22Rv1 (cell line): ENCODE results near the gene ZFAND2B.

ENCODE experiments used
- H3K27ac ChIP-seq: fragments of 450-650 bp; 2 replicates; pipeline ENCODE4 v1.5.1; 2017
- ZFX ChIP-seq: fragments of 450-650 bp; IDR thresholded peaks from 2 replicates; pipeline ENCODE4 v1.6.1; 2017; ENCODE audit warnings: antibody characterized with exemption, borderline replicate concordance
- TF ChIP-seq, protein P1 (sequence below): fragments of 450-650 bp; IDR thresholded peaks from 2 replicates; pipeline ENCODE4 v1.5.1; 2017; ENCODE audit warnings: mild to moderate bottlenecking

ZFAND2B gene

DNA sequence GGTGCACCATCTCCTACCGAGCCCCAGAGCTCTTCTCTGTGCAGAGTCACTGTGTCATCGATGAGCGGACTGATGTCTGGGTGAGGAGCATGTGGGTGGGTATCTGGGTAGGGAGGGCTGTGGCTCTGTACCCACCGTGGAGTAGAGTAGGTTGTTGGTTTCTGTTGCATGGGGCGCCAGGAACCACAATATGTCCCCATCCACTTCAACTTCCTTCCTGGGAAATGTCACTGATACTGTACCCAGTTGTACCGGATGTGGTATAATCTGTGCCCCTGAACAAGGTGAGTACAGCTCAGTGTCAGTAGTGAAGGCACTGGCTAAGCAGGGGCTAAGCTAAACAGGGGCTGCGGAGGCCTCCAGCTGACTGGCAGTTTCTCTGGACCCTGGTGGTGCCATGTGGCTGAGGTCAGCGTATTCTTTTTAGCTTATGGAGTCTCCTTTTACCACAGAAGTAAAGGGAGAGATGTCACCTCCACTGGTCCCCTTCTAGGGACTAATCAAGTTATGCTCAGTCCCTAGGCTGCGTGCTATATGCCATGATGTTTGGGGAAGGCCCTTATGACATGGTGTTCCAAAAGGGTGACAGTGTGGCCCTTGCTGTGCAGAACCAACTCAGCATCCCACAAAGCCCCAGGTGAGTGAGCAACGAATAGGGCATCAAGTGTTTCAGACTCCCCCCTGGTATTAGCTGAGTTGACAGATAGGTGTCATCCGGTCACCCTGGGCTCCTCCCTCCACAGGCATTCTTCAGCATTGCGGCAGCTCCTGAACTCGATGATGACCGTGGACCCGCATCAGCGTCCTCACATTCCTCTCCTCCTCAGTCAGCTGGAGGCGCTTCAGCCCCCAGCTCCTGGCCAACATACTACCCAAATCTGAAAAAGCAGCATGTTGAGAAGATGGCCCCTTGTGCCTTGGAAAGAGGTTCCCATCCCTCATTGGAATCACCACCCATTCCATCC, 41.4 kb downstream of the ZFAND2B start:
- TF ChIP-seq, protein P1, sequence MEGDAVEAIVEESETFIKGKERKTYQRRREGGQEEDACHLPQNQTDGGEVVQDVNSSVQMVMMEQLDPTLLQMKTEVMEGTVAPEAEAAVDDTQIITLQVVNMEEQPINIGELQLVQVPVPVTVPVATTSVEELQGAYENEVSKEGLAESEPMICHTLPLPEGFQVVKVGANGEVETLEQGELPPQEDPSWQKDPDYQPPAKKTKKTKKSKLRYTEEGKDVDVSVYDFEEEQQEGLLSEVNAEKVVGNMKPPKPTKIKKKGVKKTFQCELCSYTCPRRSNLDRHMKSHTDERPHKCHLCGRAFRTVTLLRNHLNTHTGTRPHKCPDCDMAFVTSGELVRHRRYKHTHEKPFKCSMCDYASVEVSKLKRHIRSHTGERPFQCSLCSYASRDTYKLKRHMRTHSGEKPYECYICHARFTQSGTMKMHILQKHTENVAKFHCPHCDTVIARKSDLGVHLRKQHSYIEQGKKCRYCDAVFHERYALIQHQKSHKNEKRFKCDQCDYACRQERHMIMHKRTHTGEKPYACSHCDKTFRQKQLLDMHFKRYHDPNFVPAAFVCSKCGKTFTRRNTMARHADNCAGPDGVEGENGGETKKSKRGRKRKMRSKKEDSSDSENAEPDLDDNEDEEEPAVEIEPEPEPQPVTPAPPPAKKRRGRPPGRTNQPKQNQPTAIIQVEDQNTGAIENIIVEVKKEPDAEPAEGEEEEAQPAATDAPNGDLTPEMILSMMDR = no peak
- TF ChIP-seq ZFX = no peak
- peak overlapping the region; percentile 97 for H3K27ac ChIP-seq

DNA sequence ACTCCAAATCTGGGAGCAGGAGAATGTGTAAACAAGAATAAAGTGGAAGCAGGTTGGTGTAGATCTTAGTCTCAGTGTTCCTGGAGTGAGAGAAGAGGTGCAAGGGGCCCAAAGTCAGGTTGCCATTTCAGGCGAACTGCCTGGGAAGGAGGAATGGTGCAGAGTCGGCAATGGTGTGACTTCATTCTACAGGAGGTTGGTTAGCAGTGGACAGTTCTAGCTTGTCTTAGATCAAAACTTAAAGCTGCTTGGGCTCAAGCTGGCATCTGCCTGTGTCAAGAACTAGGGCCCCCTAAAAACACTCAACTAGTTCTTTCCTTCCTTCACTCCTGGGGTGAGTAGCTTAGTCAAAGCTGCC, 42.2 kb downstream of the ZFAND2B start:
- TF ChIP-seq, protein P1 = no peak
- TF ChIP-seq ZFX = no peak
- H3K27ac ChIP-seq = peak overlapping the region; percentile 97

DNA sequence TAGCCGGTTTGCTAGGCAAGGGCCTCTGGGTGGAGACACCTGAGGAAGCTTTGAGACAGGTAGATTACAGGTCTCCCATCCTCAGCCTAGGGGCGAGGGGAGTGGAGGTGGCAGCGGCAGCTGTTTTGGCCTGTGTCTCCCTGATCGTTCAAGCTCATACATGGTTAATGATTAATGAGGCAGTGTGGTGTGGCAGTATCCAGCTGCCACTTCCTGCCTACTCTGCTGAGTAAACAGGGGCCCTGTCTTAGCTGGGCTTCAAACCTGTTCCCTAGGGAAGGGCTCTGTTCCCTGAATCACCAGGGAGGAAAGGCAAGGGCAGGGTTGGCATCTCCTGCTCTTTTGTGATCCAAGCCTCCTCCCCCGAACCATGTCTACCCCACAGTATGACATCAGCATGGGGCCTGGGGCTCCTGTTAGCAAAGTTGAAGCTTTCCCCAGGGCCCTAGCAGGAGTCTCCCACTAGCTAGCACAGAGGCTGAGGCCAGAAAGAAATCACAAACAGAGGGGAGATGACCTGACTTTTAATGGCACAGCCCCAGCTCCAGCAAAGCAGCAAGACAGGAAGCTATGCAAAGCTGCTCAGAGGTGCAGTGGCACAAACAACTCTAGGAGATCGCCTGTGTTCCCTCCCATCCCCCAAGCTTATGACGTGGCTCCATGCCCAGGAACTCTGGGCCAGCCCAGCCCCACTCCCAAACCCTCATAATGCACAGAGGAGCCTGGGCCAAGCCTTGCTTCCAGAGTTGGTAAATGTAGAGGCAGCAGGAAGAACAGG, 42.8 kb downstream of the ZFAND2B start:
- no peak for TF ChIP-seq ZFX
- TF ChIP-seq, protein P1 = no peak
- peak overlapping the region; percentile 97 for H3K27ac ChIP-seq

DNA sequence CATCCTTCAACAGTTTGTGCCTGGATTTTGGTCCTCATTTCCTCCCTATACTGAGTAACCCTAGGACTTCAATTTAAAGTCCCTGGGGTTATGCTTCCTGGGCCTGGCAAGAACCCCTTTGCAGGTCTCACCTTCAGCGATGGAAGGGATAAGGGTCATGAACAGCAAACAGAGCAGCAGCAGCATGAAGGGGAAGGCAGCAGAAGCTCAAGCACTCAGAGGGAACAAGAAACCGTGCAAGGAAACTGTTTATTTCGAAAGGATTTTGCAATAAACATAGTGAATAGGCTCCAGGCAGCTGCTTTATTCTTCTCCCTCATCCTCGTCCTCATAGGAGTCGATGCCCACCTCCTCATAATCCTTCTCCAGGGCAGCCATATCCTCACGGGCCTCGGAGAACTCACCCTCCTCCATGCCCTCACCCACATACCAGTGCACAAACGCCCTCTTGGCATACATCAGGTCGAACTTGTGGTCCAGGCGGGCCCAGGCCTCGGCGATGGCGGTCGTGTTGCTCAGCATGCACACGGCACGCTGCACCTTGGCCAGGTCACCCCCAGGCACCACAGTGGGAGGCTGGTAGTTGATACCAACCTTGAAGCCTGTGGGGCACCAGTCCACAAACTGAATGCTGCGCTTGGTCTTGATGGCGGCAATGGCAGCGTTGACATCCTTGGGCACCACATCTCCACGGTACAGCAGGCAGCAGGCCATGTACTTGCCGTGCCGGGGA, 43.6 kb downstream of the ZFAND2B start:
- no peak for TF ChIP-seq ZFX
- TF ChIP-seq, protein P1 = no peak
- H3K27ac ChIP-seq = peak overlapping the region; percentile 97

DNA sequence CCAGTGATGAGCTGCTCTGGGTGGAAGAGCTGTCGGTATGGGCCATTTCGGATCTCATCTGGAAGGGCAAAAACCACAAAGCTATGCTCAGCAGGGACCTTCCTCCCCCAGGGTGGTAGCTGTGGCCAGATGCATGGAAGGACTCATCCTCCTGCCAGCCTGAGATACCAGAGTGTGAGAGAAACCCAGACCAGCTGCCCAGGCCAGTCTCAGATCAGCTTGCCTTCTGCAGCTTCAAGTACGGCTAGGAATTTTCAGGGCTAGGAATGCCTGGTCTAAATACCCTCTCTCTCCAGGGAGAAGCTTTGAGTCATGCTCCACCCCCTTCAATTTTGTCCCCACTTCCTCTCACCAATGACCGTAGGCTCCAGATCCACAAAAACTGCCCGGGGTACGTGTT, 45.1 kb downstream of the ZFAND2B start:
- H3K27ac ChIP-seq = peak overlapping the region; percentile 97; the same call in 1 of the 2 replicates
- TF ChIP-seq, protein P1 = no peak
- TF ChIP-seq ZFX = no peak

DNA sequence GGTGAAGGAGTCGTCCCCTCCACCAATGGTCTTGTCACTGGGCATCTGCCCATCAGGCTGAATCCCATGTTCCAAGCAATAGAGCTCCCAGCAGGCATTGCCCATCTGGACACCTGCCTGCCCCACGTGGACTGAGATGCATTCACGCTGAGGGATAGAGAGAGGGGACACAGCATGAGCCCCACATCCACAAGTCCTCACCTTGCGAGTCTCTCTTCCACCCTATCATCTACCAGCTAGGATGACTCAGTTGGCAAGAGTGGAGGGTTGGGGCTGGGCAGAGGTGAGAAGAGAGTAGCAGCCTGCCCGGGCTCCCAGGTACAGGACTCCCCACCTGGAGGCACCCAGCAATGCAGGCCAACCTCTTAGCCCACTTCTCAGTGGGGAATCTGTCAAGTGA, 45.5 kb downstream of the ZFAND2B start:
- TF ChIP-seq, protein P1 = no peak
- TF ChIP-seq ZFX = no peak
- H3K27ac ChIP-seq = peak overlapping the region; percentile 97; the same call in 1 of the 2 replicates
